NCI-H1105 (cell line): ENCODE measurements around the gene TPK1.

Source experiments
- DNase-seq: peaks from one replicate; lab custom pipeline; 2025; lab: John Stamatoyannopoulos, UW

The TPK1 gene

DNA sequence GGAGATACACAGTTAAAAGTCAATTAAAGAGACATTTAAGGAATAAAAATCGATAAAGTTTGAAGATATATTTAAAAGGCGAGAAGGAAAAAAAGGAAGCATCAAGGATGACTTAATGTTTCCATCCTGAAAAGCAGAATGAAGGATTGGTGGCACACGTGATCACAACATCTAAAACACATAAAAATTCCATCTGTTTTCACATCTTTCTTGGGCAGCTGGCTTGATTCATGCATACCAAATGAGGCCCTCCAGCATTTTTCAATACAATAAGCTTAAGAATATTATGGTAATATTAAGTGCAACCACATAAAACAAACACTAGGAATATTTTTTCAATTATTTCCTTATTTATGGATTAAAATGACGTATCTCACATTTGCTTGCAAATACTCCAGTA lies 112.6 kb downstream of the TPK1 start:
- DNase-seq, result no peak

DNA sequence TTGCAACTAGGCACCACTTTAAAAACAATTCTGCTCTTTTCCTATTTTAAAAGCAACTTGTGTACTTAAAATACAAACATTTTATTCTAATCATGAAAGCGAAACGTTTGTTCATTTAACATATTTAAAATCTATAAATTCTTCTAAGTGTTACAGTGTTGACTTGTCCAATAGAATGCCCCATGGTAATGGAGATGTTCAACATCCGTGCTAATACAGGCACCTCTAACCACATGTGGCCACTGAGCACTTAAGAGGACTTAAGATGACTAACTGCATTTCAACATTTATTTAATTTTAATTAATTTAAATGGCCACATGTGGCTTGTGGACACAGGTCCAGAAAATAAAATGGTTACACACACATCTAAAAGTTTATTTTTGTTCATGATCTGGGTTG lies 115.1 kb downstream of the TPK1 start:
- no peak for DNase-seq

DNA sequence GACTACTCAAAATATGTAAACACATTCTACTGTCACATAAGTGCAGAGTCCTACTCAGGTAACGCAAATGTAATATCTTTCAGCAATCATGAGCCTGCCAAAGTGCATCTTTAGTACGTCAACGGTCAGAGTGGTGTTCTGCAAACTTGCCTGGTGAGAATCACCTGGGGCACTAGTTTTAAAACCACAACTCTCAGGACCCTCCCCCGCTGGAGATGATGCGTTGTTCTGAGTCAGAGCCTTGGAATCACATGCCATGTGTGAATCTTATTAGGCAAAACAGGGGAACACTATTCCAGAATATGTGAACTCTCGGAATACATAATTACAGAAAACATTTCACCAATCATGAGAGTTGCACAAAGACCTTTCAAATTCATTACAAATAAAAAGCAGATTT lies 115.7 kb downstream of the TPK1 start:
- DNase-seq, result no peak

DNA sequence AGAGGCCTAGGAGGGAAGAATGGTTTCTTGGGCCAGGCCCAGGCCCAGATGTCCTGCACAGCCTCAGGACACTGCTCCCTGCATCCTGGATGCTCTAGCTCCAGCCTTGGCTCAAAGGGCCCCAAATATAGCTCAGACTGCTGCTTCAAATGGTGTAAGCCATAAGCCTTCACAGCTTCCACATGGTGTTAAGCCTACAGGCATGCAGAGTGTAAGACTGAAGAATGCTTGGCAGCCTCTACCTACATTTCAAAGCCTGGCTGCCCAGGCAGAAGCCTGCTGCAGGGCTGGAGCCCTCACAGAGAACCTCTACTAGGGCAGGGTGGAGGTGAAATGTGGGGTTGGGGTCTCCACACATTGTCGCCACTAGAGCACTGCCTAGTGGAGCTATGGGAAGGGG lies 118.1 kb downstream of the TPK1 start:
- no peak for DNase-seq

DNA sequence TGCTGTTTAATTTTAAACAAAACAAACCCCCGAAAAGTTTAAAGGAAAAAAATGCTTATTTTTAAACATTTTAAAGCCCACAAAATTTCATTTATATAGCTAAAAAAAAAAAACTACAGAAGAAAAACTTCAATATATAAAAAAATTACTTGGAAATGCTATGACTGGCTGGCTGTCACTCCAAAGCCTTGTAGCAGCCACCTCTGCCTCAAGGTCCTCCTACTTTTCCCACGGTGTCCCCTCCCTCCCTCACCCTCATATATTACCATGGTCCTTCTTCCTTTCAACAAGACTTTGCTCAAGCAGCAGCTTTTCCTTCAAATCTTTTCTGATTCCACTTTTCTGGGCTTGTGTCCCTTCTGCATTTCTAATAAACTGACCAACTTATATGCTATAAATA lies 122.0 kb downstream of the TPK1 start:
- DNase-seq, result no peak

DNA sequence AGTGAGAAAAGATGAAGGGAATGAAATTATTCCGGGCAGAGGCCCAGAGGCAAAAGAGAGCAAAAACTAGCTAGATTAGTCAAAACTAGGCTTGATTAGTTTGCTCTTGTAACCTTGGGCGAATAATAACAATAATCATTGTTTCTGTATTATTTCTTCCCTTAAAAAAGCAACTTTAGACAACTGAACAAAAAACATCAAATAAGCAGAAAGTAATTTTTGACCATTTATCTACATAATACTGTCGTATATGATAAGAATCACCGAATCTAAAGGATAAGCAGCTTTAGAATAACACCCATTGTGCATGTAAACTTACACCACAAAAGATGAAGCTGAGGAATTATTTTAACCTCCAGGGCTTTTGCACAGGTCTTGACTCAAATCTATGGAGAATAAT lies 125.1 kb downstream of the TPK1 start:
- DNase-seq, result no peak

DNA sequence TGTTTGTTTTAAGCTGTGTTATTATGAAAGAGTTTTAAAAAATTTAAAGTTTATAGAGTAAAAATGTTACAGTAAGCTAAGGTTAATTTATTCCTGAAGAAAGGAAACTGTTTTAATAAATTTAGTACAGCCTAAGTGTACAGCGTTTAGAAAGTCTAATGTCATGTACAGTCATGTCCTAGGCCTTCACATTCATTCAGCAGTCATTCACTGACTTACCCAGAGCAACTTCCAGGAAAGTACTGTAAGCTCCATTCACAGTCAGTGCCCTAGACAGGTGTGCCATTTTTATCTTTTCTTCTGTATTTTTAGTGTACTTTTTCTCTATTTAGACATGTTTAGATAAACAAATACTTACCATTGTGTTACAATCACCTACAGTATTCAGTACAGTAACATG lies 126.8 kb downstream of the TPK1 start:
- DNase-seq, result no peak

DNA sequence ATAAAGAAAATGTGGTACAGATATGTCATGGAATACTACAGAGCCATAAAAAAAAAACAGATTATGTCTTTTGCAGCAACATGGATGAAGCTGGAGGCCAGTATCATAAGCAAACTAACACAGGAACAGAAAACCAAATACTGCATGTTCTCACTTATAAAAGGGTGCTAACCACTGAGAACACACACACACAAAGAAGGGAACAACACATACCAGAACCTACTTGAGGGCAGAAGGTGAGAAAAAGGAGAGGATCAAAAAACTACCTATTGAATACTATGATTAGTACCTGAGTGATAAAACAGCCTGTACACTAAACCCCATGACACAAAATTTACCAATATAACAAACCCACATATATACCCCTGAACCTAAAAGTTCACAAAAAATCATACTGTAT lies 144.6 kb downstream of the TPK1 start:
- DNase-seq, result no peak

DNA sequence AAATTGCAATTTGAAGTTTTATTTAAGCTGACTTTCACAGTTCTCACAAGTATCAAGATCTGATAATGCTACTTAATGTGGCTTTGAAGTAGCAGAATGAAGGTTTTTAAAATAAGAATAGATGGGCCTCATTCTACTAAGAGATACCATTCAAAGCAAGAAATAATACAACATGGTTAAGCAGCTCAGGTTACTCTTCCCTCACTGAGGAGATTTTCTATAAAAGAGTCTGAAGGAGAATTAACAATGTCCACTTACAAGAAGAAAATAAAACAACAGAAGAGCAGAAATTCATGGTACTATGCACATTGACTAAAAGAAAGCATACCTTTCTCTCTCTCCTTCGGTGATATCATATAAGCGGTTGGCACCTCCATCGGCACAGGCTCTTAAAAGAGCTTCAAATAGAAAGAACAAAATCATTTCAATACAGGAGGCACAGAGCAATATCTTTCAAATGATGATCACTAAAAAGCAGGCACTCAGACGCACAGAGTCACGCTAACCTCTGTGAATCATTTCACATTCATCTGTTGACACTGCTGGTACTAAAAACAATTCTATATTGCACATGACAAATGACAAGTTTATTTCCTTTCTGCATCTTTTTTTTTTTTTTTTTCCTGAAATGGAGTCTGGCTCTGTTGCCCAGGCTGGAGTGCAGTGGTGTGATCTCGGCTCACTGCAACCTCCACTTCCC lies 153.1 kb downstream of the TPK1 start:
- DNase-seq, result no peak

DNA sequence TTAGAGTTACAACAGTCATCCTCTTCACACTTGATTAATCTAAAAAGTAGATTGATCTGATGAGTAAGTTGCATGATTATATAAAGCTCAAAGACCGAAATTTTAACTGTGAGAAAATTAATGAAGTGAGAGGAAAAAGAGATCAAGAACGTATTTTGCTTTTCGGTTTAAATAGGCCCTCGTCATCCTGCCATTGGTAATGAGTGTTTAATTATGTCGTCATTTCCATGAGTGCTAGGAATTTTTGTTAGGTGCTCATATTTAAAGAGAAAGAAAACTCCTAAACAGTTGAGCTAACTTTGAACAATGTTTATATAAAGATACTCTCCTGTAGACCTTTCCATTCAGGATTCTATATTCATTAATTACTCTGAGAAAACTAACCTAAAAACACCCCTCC lies 159.4 kb downstream of the TPK1 start:
- no peak for DNase-seq

DNA sequence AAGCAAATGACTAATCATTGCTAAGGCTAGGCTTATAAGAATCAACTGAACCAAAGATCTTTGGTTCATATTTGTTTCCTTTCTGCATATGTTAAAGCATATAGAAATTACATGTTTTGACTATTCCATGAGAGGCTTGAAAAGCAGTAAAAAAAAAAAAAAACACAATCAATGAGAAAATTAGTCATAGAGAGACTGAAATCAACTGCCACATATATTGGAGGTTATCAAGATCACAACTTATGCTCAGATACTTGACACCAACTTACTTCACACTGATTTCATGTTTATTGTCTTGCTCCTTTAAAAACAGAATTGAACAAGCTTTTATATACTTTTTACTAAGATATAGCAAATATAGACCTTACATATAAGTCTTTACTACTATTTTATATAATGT lies 161.3 kb downstream of the TPK1 start:
- DNase-seq, result no peak

DNA sequence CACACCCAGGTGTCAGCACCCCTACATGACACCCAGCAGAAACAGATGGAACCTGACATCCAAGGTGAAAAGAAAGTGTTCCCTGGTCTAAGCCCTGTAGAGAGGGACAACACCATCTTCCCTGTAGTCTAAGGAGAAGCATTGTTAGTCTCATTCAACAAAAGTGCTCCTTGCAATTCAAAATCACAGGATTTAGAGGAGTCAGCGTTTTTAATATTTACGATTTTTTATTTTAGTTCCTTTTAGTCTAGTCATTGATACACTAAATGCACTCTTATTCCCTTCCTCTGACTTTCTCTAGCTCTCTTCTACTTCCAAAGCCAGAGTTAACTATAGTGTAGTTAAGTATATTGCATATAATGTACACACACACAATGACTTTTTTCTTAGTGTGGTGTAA lies 163.0 kb downstream of the TPK1 start:
- DNase-seq, result no peak

DNA sequence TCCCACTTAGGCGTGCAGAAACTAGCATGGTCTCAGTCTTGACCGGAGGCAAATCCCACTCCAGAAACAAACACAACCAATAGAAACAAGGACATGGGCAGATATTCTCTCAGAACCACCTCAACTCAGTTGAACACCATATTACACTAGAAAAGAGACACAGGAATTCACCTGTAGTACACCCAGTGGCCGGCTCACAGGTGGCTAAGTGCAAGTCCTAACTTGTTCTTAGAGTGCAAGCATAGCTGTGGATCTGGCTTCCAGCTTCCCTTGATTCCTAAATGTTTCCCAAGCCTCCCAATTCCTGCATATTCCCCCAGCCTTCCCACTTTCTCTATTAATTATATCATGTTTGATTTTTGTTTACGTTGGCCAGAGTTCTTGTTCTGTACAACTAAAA lies 164.4 kb downstream of the TPK1 start:
- DNase-seq, result no peak

DNA sequence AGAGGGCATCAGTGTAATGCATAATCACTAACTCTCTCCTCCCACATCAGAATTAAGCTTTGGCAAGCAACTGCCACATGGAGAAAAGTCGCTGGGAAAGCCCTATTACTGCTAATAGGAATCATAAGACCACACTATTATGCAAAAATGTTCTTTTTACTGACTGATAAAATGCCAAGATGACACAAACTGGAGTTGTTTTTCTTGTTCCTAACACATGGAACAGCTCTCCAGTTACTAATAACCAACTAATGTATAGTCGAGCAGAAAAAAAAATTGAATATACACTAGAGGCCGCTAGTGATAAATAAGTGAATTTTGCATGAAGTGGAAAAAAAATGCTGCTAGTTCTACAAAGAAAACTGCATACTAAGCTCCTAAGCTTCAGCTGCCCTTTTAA lies 165.6 kb downstream of the TPK1 start:
- DNase-seq, result no peak

DNA sequence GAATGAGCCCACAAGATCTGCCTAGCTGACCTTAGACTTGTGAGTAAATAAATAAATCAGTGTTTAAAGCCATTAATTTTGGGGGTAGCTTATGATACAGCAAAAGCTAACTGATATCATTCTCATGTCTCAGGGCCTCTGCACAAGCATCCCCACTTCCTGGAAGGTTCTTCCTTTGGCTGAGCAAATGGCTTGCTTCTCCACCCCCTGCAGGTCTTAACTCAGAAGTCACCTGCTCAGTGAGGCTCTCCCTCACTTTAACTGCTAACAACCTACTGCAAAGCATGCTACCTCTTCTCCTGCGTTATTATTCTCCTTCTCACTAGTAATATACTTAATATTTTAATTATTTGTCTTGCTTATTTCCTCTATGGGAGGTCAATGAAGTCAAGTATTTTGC lies 167.3 kb downstream of the TPK1 start:
- DNase-seq, result no peak

DNA sequence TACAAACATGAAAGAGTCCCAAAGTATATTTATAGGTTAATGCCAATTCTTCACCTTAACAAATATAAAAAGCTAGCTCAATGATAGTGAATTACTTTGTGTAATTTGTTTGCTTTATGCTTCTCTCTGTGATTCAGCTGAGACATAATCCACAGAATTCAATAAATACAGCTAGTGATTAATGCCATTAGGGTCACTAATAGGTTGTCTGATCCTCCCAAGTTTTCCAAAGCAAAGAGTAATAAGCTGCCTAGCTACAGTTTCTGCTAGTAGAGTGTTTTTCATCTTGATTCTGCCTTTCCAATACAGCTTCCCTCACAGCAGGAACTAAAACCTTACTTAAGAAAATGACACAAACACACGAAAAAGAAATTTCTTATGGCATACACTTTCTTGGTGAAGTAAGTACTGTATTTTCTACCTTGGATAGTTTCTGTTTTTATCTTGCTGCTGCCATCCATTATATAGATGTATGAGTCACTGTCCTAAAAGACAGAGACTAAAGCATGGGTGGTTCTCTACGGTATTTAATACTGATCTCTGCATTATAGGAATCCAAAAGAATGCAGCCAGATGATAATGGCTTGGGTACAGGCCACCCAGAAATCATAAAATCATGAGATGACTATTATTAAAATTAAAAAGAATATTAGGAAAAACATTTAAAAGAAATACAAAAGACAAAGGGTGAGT lies 170.0 kb downstream of the TPK1 start:
- no peak for DNase-seq

DNA sequence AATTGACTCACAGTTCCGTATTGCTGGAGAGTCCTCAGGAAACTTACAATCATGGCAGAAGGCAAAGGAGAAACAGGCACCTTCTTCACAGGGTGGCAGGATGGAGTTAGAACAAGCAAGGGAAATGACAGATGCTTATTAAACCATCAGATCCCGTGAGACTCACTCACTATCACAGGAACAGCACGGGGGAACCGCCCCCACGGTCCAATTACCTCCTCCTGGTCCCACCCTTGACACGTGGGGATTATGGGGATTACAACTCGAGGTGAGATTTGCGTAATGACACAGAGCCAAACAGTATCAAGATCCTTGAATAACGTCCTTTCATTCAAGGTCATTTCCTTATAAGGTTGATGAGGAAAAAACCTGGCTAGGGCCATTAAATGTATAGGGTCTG lies 176.6 kb downstream of the TPK1 start:
- DNase-seq, result no peak

DNA sequence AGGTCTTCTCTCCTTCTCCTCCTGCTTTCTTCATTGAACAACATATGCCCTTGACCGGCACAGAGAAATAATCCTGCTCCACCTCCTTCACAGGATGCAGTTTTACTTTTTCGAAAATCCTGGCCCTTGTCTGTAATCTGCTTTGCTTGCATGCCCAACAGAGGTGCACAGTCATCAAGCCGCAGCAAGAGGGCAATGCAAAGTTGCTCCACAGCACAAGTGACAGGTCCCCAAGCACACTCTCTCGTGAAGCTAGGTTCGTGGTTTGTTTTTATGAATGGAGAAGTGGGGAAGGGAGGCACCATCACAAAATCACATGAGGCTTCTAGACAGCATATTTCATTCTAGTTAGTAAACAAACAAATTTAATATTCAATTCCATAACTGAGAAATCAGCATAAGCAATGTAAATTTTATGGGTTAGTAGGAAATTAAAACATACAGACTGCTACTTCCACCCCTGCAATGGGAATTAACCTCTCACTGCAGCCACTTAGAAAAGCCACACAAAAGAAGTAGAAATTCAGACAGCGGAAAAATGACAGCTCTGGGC lies 178.8 kb downstream of the TPK1 start:
- DNase-seq, result no peak

DNA sequence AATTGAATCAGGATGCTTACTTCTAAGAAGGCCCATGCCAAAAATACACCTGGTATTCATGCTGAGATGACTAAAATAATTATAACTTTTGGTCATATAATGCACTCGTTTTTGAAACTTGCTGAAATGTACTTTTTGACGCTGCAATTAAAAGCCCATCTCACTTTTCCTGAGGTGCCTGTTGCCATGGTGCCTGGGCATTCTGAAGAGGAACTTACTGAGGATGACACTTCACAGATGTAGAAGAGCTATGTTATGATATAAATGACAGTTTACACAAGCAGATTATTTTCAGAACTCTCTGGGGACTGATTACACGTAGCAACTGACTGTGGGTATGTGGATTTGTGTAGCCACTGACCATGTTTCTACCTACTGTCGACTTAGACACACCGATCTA lies 182.4 kb downstream of the TPK1 start:
- no peak for DNase-seq

DNA sequence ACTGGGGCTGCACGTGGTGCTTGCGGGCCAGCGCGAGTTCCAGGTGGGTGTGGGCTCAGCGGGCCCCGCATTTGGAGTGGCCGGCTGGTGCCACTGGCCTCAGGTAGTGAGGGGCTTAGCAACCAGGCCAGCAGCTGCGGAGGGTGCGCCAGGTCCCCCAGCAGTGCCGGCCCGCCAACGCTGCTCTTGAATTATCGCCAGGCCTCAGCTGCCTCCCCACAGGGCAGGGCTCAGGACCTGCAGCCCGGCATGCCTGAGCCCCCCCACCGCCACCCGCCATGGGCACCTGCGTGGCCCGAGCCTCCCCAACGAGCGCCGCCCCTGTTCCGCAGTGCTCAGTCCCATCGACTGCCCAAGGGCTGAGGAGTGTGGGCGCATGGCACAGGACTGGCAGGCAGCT lies 185.4 kb downstream of the TPK1 start:
- DNase-seq, result no peak

DNA sequence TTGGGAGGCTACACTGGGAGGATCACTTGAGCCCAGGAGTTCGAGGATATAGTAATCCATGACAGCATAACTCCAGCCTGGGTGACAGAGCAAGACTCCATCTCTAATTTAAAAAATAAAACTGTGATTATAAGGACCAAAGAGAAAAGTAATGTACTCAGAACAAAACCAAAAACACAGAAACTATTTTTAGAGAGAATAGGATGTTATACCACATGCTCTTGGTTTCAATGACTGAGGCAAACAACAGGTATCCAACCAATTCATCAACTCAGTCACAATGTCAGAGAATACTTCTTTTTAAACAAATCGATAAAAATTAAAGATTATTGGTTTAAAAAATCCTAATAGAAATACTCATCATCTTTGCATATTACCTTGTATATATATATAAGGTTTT lies 186.7 kb downstream of the TPK1 start:
- no peak for DNase-seq

DNA sequence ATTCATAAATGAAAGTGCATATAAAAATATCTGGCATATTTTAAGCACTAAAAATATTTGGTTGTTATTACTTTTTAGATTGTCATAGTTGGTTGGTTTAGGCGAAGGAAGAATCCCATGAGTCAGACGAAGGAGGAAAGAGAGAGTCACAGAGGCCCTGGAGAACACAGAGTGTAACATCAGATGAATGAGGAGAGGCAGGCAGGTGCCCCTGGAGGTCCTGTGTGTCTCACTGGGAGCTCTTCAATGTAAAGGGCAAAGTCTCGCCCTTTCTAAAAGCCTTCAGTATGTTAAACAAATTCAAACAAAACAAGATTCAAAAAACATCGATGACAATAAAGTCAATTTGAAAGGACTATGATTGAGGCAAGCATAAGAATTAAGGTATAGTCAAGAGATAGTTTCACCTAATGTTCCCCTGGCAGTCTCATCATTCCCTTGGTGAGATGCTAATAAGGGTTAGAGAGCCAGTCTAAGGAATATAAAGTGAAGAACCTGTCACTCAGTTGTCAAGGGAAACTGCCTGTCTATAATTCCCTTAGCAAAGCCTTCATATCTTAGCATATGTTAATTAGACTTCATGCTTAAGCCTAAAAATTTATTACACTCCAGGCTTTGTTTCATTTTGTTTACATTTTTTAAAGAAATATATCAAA lies 194.3 kb downstream of the TPK1 start:
- DNase-seq, result no peak

DNA sequence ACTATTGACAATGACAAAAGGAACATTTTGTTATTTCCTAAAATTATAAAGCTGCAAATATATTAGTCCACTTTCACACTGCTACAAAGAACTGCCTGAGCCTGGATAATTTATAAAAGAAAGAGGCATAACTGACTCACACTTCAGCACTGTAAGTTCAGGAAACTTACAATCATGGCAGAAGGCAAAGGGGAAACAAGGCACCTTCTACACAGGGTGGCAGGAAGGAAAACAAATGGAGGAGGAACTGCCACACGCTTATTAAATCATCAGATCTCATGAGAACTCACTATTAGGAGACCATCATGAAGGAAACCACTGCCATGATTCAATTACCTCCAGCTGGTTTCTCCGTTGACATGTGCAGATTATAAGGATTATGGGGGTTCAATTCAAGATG lies 203.1 kb downstream of the TPK1 start:
- DNase-seq, result no peak
